HG03432 (cell line): ENCODE measurements around the gene ADGRD1.

Source experiments
- ATAC-seq: cut with Tn5 transposase; IDR thresholded peaks from one replicate; pipeline ENCODE4 v1.9.1; 2021; ENCODE audit warnings: mild to moderate bottlenecking, moderate library complexity; ENCODE audit not compliant: unreplicated experiment

ADGRD1 gene

GRCh38 chr12:131038961-131039950 lies 85.5 kb downstream of the ADGRD1 start:
- ATAC-seq, result no peak

- no peak for ATAC-seq
Measured at GRCh38 chr12:131040491-131040890, 86.8 kb downstream of the ADGRD1 start.

- no peak for ATAC-seq
Measured at GRCh38 chr12:131041216-131041967, 87.7 kb downstream of the ADGRD1 start.

GRCh38 chr12:131041968-131042833 lies 88.5 kb downstream of the ADGRD1 start:
- ATAC-seq, result no peak

- no peak for ATAC-seq
Measured at GRCh38 chr12:131042834-131043245, 89.1 kb downstream of the ADGRD1 start.

GRCh38 chr12:131043401-131043871 lies 89.7 kb downstream of the ADGRD1 start:
- no peak for ATAC-seq

- no peak for ATAC-seq
Measured at GRCh38 chr12:131044136-131044535, 90.4 kb downstream of the ADGRD1 start.

GRCh38 chr12:131044760-131045381 lies 91.2 kb downstream of the ADGRD1 start:
- no peak for ATAC-seq

GRCh38 chr12:131045705-131046460 lies 92.2 kb downstream of the ADGRD1 start:
- ATAC-seq, result no peak

- ATAC-seq, result no peak
Measured at GRCh38 chr12:131046813-131047788, 93.4 kb downstream of the ADGRD1 start.

GRCh38 chr12:131047789-131048610 lies 94.3 kb downstream of the ADGRD1 start:
- no peak for ATAC-seq

- ATAC-seq, result no peak
Measured at GRCh38 chr12:131048611-131048990, 94.9 kb downstream of the ADGRD1 start.

- ATAC-seq, result no peak
Measured at GRCh38 chr12:131049002-131049401, 95.3 kb downstream of the ADGRD1 start.

- no peak for ATAC-seq
Measured at GRCh38 chr12:131049549-131050339, 96.0 kb downstream of the ADGRD1 start.

- ATAC-seq, result no peak
Measured at GRCh38 chr12:131050463-131051154, 96.9 kb downstream of the ADGRD1 start.

GRCh38 chr12:131051155-131051473 lies 97.4 kb downstream of the ADGRD1 start:
- ATAC-seq, result no peak
